Measurements from ENCODE around the gene HSD17B2.
"Not testable (repeated sequence)": the region's sequence is repeated elsewhere in the genome, so short reads cannot be mapped to it uniquely, and the experiment has no call there.

Gene HSD17B2

GRCh38 chr16:82007189-82007588 is 27.9 kb upstream of the HSD17B2 start:
- TF ChIP-seq CTCF (IDR thresholded peaks at IDR 0.05; ENCODE audit: low read depth, low read length, missing control alignments), result no peak
- no peak overlapping the region for H3K4me3 ChIP-seq (replicated peaks; ENCODE audit: low read depth, low read length)
- no peak for DNase-seq (ENCODE audit: extremely low read depth, low read depth)

DNA sequence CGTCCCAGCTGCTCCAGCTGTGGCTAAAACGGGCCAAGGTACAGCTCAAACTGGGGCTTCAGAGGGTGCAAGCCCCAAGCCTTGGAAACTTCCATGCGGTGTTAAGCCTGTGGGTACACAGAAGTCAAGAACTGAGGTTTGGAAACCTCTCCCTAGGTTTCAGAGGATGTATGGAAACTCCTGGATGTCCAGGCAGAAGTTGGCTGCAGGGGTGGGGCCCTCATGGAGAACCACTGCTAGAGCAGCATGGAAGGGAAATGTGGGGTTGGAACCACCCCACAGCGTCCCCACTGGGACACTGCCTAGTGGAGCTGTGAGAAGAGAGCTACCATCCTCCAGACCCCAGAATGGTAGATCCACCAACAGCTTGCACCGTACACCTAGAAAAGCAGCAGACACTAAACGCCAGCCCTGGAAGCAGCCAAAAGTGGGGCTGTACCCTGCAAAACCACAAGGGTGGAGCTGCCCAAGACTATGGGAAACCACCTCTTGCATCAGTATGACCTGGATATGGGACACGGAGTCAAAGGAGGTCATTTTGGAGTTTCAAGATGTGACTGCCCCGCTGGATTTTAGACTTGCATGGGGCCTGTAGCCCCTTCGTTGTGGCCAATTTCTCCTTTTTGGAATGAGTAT is 26.0 kb upstream of the HSD17B2 start:
- no peak for DNase-seq (ENCODE audit: extremely low read depth, low read depth)
- TF ChIP-seq CTCF (IDR thresholded peaks at IDR 0.05; ENCODE audit: low read depth, low read length, missing control alignments), result no peak
- no peak overlapping the region for H3K4me3 ChIP-seq (replicated peaks; ENCODE audit: low read depth, low read length)

DNA sequence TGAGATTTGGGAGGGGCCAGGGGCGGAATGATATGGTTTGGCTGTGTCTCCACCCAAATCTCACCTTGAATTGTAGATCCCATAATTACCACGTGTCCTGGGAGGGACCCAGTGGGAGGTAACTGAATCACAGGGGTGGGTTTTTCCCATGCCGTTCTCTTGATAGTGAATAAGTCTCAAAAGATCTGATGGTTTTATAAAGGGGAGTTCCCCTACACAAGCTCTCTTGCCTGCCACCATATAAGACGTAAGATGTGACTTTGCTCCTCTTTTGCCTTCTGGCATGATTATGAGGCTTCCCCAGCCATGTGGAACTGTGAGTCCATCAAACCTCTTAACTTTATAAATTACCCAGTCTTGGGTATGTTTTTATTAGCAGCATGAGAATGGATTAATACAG is 25.3 kb upstream of the HSD17B2 start:
- H3K4me3 ChIP-seq (replicated peaks; ENCODE audit: low read depth, low read length); DNase-seq (ENCODE audit: extremely low read depth, low read depth): not testable (repeated sequence)

- no peak for DNase-seq (ENCODE audit: extremely low read depth, low read depth)
- no peak overlapping the region for H3K4me3 ChIP-seq (replicated peaks; ENCODE audit: low read depth, low read length)
- TF ChIP-seq CTCF (IDR thresholded peaks at IDR 0.05; ENCODE audit: low read depth, low read length, missing control alignments), result no peak
Measured at GRCh38 chr16:82010649-82011048, 24.4 kb upstream of the HSD17B2 start.

DNA sequence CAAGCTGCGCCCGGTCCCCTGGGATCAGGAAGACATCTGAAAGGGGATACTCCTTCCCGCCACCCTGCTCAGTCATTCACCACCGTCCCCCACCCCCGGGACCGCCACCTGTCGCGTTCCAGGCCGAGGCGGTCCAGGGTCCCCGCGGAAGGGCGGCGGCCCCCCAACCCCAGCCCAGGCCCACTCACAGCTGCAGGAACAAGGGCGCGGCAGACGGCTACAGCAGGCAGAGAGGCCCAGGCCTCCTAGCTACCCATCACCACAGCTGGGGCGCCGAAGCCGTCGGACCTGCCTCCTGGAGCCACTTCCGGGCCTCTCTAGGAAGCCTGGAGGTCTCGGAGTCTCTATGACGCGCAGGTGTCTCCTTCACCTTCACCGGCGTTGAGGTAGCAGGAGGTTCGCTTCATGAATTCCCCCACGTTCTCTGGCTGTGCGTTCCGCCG is 23.8 kb upstream of the HSD17B2 start, which contains the start of gene SDR42E1:
SDR42E1 (minus strand) TSS at position 272 of the 443 bp plus-strand sequence. CDS start 10,612 bp downstream, outside the sequence.
- DNase-seq (ENCODE audit: extremely low read depth, low read depth), result no peak
- no peak within 1 kb of the TSS for H3K4me3 ChIP-seq (replicated peaks; ENCODE audit: low read depth, low read length)

DNA sequence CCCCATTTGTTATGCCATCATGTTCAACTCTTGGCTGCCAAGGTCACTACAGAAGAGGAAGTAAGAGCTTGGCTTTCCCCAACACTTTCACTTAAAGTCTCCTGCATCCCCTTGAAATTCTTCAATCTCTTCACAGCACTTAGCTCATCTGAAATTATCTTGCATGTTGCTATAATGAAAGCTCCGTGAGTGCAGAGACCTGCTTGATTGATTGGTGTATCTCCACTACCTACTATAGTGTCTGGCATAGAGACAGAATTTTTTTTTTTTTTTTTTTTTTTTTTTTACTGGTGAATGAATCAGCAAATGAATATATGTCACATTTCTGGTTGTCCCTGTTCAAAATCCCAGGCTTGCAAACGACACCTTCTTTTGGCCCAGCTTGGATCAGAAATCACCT is 21.9 kb upstream of the HSD17B2 start:
- no peak overlapping the region for H3K4me3 ChIP-seq (replicated peaks; ENCODE audit: low read depth, low read length)
- no peak for TF ChIP-seq CTCF (IDR thresholded peaks at IDR 0.05; ENCODE audit: low read depth, low read length, missing control alignments)
- DNase-seq (ENCODE audit: extremely low read depth, low read depth), result no peak

More for the DNA sequence above, 23.8 kb upstream of the HSD17B2 start, which contains the start of gene SDR42E1:
- no peak for TF ChIP-seq CTCF (IDR thresholded peaks at IDR 0.05; ENCODE audit: low read depth, low read length, missing control alignments)

- peak; percentile 37 for TF ChIP-seq CTCF (IDR thresholded peaks at IDR 0.05; ENCODE audit: low read depth, low read length, missing control alignments)
- no peak overlapping the region for H3K4me3 ChIP-seq (replicated peaks; ENCODE audit: low read depth, low read length)
- DNase-seq (ENCODE audit: extremely low read depth, low read depth), result no peak
Measured at GRCh38 chr16:82016263-82016662, 18.8 kb upstream of the HSD17B2 start.

Measured in HFF-Myc (cell line).